HCT116 (cell line): ENCODE data around the gene MAB21L3. TPM values are rescaled to one million over a fixed set of nuclear protein-coding genes. Genes with fewer than 3 reads are reported as not detected.

ENCODE experiments used
- ATAC-seq: fragments of 200-7000 bp; cut with Tn5 transposase; 2 replicates; pipeline ENCODE4 v1.9.1; 2020; ENCODE audit warnings: mild to moderate bottlenecking, moderate library complexity
- BruUV-seq: library from RNA; stranded (reverse); fragments of 400-500 nt; replicated peaks from 2 replicates; lab custom pipeline; 2021; lab: Mats Ljungman, UMichigan
- CTCF ChIA-PET: fragments of 300-600 bp; sonication (Branson Sonifier 250); formaldehyde crosslinking; loops from one replicate; lab custom pipeline; 2021; ENCODE audit warnings: antibody characterized with exemption; lab: Charles Lee
- POLR2A ChIA-PET: fragments of 300-600, 350-600 bp; sonication (Branson Sonifier 250); formaldehyde crosslinking; loops from one replicate; lab custom pipeline; 2021; ENCODE audit warnings: antibody characterized with exemption; lab: Charles Lee
- RAD21 ChIA-PET, 2 experiments: fragments of 300-600 bp; sonication (Branson Sonifier 250); formaldehyde crosslinking; loops; one replicate each; lab custom pipeline; 2023; ENCODE audit warnings: low total read pairs in 2 of 2; ENCODE audit not compliant: uncharacterized antibody in 2 of 2, unreplicated experiment in 2 of 2, low non-redundant PET in 1 of 2; lab: Charles Lee
- DNase-seq: peaks from one replicate; pipeline ENCODE4 v3.0.0-alpha.2; 2010; ENCODE audit warnings: low read depth, low spot score
- H2AFZ ChIP-seq: fragments of 200-600 bp; shearing (Covaris generic), sonication (generic); 2 replicates; pipeline ENCODE4 v1.6.1; 2017; ENCODE audit warnings: low read depth, mixed run types, mixed read lengths, antibody characterized with exemption, low read length; ENCODE audit not compliant: poor library complexity, severe bottlenecking
- H3K27ac ChIP-seq: 2 replicates; pipeline ENCODE4 v1.5.1; 2012; ENCODE audit warnings: low read depth, low read length
- H3K27me3 ChIP-seq: fragments of 200-600 bp; sonication (generic); 2 replicates; pipeline ENCODE4 v1.6.1; 2016; ENCODE audit warnings: mixed run types, low read length, mixed read lengths; ENCODE audit not compliant: insufficient read depth
- H3K36me3 ChIP-seq, 2 experiments: fragments of 200-500 bp in 1 of 2; fragments of 200-600 bp in 1 of 2; sonication (Bioruptor generic) in 1 of 2; sonication (generic) in 1 of 2; 2 replicates each; pipeline versions ENCODE4 v1.5.1 to v1.6.1; 2014 to 2016; ENCODE audit warnings: low read length in 2 of 2, inconsistent platforms in 1 of 2, mixed read lengths in 1 of 2, mixed run types in 1 of 2; ENCODE audit not compliant: insufficient read depth in 2 of 2, control insufficient read depth in 1 of 2
- H3K4me1 ChIP-seq, 2 experiments: fragments of 200-600 bp in 1 of 2; sonication (generic) in 1 of 2; 2 replicates each; pipeline versions ENCODE4 v1.5.1 to v1.6.1; 2012 to 2017; ENCODE audit warnings: low read length in 2 of 2, inconsistent platforms in 1 of 2, mild to moderate bottlenecking in 1 of 2, mixed read lengths in 1 of 2, mixed run types in 1 of 2, moderate library complexity in 1 of 2; ENCODE audit not compliant: insufficient read depth in 2 of 2, control insufficient read depth in 1 of 2
- H3K4me2 ChIP-seq: fragments of 200-600 bp; sonication (generic); 2 replicates; pipeline ENCODE4 v1.6.1; 2017; ENCODE audit warnings: mixed run types, low read length, mixed read lengths
- H3K4me3 ChIP-seq, 2 experiments: fragments of 200-600 bp in 1 of 2; sonication (generic) in 1 of 2; replicated peaks in 1 of 2; 2 replicates each; pipeline ENCODE4 v1.5.1; 2011 to 2016; ENCODE audit warnings: low read length in 2 of 2, control low read depth in 1 of 2, low read depth in 1 of 2, mild to moderate bottlenecking in 1 of 2, mixed read lengths in 1 of 2, mixed run types in 1 of 2
- H3K79me2 ChIP-seq: fragments of 200-600 bp; sonication (generic); 2 replicates; pipeline ENCODE4 v1.6.1; 2017; ENCODE audit warnings: mild to moderate bottlenecking, mixed run types, low read length, moderate library complexity, mixed read lengths; ENCODE audit not compliant: insufficient read depth
- H3K9ac ChIP-seq: fragments of 200-600 bp; sonication (generic); 2 replicates; pipeline ENCODE4 v1.6.1; 2016; ENCODE audit warnings: low read length, mixed read lengths
- H3K9me2 ChIP-seq: fragments of 200-600 bp; sonication (generic), shearing (Covaris generic); 2 replicates; pipeline ENCODE4 v1.6.1; 2017; ENCODE audit warnings: mixed run types, mild to moderate bottlenecking, moderate library complexity; ENCODE audit not compliant: insufficient read depth
- H3K9me3 ChIP-seq, 2 experiments: fragments of 200-500 bp in 1 of 2; fragments of 200-600 bp in 1 of 2; sonication (Bioruptor generic) in 1 of 2; sonication (generic) in 1 of 2; 2 replicates each; pipeline ENCODE4 v1.6.1; 2014 to 2017; ENCODE audit warnings: low read length in 2 of 2, mixed read lengths in 2 of 2, inconsistent platforms in 1 of 2, low read depth in 1 of 2, mild to moderate bottlenecking in 1 of 2, mixed run types in 1 of 2, moderate library complexity in 1 of 2; ENCODE audit not compliant: control insufficient read depth in 1 of 2, insufficient read depth in 1 of 2
- H4K20me1 ChIP-seq: fragments of 200-600 bp; sonication (generic), shearing (Covaris generic); 2 replicates; pipeline ENCODE4 v1.6.1; 2017; ENCODE audit warnings: mixed run types, mild to moderate bottlenecking, moderate library complexity; ENCODE audit not compliant: insufficient read depth
- CEBPB ChIP-seq: IDR thresholded peaks from 2 replicates; pipeline ENCODE4 v1.6.1; 2012; ENCODE audit warnings: low read depth
- CTCF ChIP-seq, 3 experiments: fragments of 200-600 bp in 1 of 3; sonication (generic) in 1 of 3; IDR thresholded peaks in 2 of 3; conservative IDR thresholded peaks in 1 of 3; 2 replicates each; pipeline ENCODE4 v1.5.1; 2012 to 2017; ENCODE audit warnings: low read depth in 2 of 3, low read length in 2 of 3, antibody characterized with exemption in 1 of 3, borderline replicate concordance in 1 of 3, control low read depth in 1 of 3, mild to moderate bottlenecking in 1 of 3, mixed read lengths in 1 of 3, mixed run types in 1 of 3, moderate library complexity in 1 of 3; ENCODE audit not compliant: insufficient read depth in 1 of 3
- EGR1 ChIP-seq: IDR thresholded peaks from 2 replicates; pipeline ENCODE4 v1.6.1; 2012; ENCODE audit warnings: low read depth
- MAX ChIP-seq: IDR thresholded peaks from 2 replicates; pipeline ENCODE4 v1.6.1; 2012
- POLR2A ChIP-seq: IDR thresholded peaks from 2 replicates; pipeline ENCODE4 v1.7.0; 2011; ENCODE audit warnings: borderline replicate concordance; ENCODE audit not compliant: insufficient read depth, insufficient read length; ENCODE audit errors: extremely low read depth
- POLR2AphosphoS5 ChIP-seq: IDR thresholded peaks from 2 replicates; pipeline ENCODE4 v1.6.1; 2011; ENCODE audit warnings: mild to moderate bottlenecking, low read depth, low read length, moderate library complexity
- RAD21 ChIP-seq: IDR thresholded peaks from 2 replicates; pipeline ENCODE4 v1.6.1; 2012; ENCODE audit warnings: low read depth, mild to moderate bottlenecking
- SP1 ChIP-seq: IDR thresholded peaks from 2 replicates; pipeline ENCODE4 v1.6.1; 2012; ENCODE audit warnings: low read depth
- SRF ChIP-seq: IDR thresholded peaks from 2 replicates; pipeline ENCODE4 v1.6.1; 2012; ENCODE audit warnings: low read depth
- ZNF274 ChIP-seq: fragments of 200-500 bp; sonication (Bioruptor generic); IDR thresholded peaks from 2 replicates; pipeline ENCODE4 v1.6.1; 2014; ENCODE audit warnings: mild to moderate bottlenecking, low read depth, low read length, inconsistent platforms
- intact Hi-C: fragments of 100-400 bp; cut with micrococcal nuclease; formaldehyde crosslinking; loops from 2 replicates; pipeline ENCODE4 v1.10.0; 2022
- total RNA-seq: library from RNA; stranded (reverse); gene quantifications from one replicate; pipeline ENCODE4 v1.2.1, GENCODE V29; 2021; ENCODE audit not compliant: unreplicated experiment

MAB21L3 gene
- total RNA-seq, 1 experiment from 2014 or later = not detected

GRCh38 chr1:116151739-116152576 is 40.8 kb downstream of the MAB21L3 start:
- Histone ChIP-seq H3K27me3 (no peaks in the 10 kb centered on the region), H3K27ac (peak overlapping the region; percentile 58; the same call in 1 of the 2 replicates), H3K4me1 (peaks cover 0 to 13% of the 10 kb centered on the region in 2 experiments; a peak in 2 of 4 replicates), H2AFZ (peak overlapping the region; percentile 86), H3K36me3 (no peaks in the 10 kb centered on the region), H3K4me2 (peak overlapping the region; percentile 91), H3K9me2 (no peaks in the 10 kb centered on the region), H3K9ac (peak overlapping the region; percentile 62), H3K9me3 (no peaks in the 10 kb centered on the region), H3K79me2 (no peaks in the 10 kb centered on the region), H4K20me1 (no peaks in the 10 kb centered on the region), H3K4me3 (peak overlapping the region; percentile 45 to 59)
- CTCF ChIA-PET = interaction anchor here (0.7 to 6.3 kb wide), 7 partner anchors 12 to 1002 kb away, joined by 3 to 25 read pairs (median 7); no protein-coding TSS in a partner anchor
- peak; percentile 25 for TF ChIP-seq POLR2A
- TF ChIP-seq CEBPB = no peak
- no peak for TF ChIP-seq SP1
- no peak for TF ChIP-seq ZNF274
- peak; percentile 85 for TF ChIP-seq RAD21
- no peak for TF ChIP-seq SRF
- peak; percentile 96 for TF ChIP-seq EGR1
- TF ChIP-seq MAX = no peak
- peak; percentile 52 for TF ChIP-seq POLR2AphosphoS5
- TF ChIP-seq CTCF (IDR thresholded peaks at IDR 0.05 in 2 of 3, conservative IDR thresholded peaks at IDR 0.05 in 1 of 3; ENCODE audit: borderline replicate concordance in 1 of 3, insufficient read depth in 1 of 3, low read depth in 2 of 3, low read length in 2 of 3) = peak; percentile 73 to 91 (median 89)
- POLR2A ChIA-PET = interaction anchor here (0.9 kb wide), 1 partner anchor 333 kb away, joined by 4 read pairs; no protein-coding TSS in a partner anchor
- DNase-seq = peak; percentile 26
- RAD21 ChIA-PET = interaction anchor here (0.8 to 1.3 kb wide), 3 partner anchors 12 to 334 kb away, joined by 3 to 5 read pairs (median 3); no protein-coding TSS in a partner anchor
- ATAC-seq = peak; percentile 98
- BruUV-seq = no TSS peak
- intact Hi-C loops = loop anchor here (1.0 kb wide), 1 partner anchor 333 kb away; no protein-coding TSS in a partner anchor
